Stimulated activated CD4-positive, alpha-beta T cell treated with anti-CD3 and anti-CD28 coated beads, Interleukin-1b, Interleukin-23, amount 100 ng/mL, for 1 hour (primary cell): ENCODE measurements around the gene KRTAP10-10.
"Not testable (repeated sequence)": the region's sequence is repeated elsewhere in the genome, so short reads cannot be mapped to it uniquely, and the experiment has no call there.

Experiments
- DNase-seq, 2 donors: peaks; one replicate each; pipeline ENCODE4 v3.0.0-alpha.2; 2020; ENCODE audit warnings: low read depth in 2 of 2

The KRTAP10-10 gene

GRCh38 chr21:44602463-44602850 is 34.7 kb upstream of the KRTAP10-10 start:
- DNase-seq: no peak

GRCh38 chr21:44603109-44603875 is 33.9 kb upstream of the KRTAP10-10 start:
- no peak for DNase-seq

- no peak for DNase-seq
These were observed 33.2 kb upstream of the KRTAP10-10 start for GRCh38 chr21:44603911-44604310.

DNA sequence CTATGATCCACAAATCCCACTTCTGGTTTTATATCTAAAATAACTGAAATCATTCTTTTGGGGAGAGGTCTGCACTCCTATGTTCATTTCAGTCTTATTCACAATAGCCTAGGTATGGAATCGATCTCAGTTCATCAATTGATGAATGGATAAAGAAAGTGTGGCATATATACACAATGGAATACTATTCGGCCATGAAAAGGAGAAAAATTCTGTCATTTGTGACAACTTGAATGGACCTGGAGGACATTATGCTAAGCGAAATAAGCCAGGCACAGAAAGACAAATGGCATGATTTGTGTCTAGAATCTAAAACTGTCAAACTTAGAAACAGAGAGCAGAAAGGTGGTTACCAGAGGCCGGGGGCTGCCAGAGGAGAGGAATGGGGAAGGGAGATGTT is 30.7 kb upstream of the KRTAP10-10 start:
- no peak for DNase-seq

DNA sequence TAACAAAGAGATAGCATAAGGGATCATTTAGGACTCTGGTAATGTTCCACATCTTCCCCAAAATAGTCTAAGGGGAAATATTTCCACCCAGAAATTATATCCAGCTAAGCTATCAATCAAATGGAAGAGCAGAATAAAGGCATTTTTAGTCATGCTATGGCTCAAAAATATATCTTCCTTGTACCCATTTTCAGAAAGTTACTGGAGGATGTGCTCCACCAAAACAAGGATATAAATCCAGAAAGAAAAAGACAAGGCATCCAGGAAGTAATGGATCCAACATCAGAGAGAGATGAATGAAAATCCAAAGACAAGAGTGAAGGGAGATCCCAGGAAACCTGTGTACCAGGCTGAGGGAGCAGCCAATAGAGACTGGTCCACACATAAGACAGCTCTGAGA is 28.0 kb upstream of the KRTAP10-10 start:
- DNase-seq: no peak

DNA sequence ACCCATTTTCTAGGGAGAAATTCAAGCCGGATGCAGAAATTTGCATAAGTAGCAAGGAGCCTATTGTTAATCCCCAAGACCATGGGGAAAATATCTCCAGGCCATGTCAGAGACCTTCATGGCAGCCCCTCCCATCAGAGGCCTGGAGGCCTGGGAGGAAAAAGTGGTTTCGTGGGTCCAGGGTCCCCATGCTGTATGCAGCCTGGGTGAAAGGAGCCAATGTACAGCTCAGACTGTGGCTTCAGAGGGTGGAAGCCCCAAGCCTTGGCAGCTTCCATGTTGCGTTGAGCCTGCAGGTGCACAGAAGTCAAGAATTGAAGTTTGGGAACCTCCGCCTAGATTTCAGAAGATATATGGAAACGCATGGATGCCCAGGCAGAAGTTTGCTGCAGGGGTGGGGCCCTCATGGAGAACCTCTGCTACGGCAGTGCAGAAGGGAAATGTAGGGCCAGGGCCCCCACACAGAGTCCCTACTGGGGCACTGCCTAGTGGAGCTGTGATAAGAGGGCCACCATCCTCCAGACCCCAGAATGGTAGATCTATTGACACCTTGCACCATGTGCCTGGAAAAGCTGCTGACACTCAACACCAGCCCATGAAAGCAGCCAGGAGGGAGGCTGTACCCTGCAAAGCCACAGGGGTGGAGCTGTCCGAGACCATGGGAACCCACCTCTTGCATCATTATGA is 26.9 kb upstream of the KRTAP10-10 start:
- not testable (repeated sequence) for DNase-seq

DNA sequence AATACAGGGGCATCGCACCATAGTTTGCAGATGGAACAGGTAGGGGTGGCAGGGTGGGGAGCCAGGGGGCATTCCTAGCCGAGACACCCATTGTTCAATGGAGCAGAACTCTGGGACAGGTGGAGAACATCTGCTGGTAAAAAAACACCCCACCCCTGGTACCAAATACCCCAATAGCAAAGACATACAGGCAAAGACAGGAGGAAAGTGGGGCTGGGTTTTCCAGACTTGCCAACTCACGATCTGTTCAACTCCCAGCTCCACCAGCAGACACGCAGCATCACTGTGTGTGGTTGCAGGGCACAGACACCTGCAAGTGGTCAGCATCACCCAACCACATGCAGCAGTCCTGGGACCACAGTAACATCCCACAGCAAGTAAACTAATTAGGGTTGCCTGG is 25.6 kb upstream of the KRTAP10-10 start:
- DNase-seq: no peak

GRCh38 chr21:44612029-44612486 is 25.1 kb upstream of the KRTAP10-10 start, which contains the start of gene KRTAP10-8:
TSS of gene KRTAP10-8 (plus strand) at chr21:44612079. CDS start at chr21:44612101, 22 bp downstream.
- DNase-seq: no peak

DNA sequence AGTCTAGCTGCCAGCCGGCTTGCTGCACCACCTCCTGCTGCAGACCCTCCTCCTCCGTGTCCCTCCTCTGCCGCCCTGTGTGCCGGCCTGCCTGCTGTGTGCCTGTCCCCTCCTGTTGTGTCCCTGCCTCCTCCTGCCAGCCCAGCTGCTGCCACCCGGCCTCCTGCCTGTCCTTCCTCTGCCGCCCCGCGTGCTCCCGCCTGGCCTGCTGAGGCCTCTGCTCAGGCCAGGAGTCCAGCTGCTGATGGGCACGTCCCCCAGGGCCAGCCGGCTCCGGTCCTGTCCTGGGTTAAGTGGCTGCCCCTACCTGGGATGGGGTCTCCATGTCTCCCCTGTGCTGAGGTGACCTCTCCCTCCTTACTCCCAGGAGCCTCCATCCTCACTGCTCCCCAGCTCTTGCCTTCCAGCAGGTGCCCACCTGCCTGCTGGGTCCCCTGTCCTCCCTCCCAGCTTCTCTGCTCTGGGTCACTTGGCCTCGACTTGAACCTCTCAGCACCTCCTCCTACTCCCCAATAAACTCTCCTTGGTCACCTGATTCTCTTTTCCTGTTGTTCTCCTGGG is 24.4 kb upstream of the KRTAP10-10 start:
- DNase-seq: no peak

DNA sequence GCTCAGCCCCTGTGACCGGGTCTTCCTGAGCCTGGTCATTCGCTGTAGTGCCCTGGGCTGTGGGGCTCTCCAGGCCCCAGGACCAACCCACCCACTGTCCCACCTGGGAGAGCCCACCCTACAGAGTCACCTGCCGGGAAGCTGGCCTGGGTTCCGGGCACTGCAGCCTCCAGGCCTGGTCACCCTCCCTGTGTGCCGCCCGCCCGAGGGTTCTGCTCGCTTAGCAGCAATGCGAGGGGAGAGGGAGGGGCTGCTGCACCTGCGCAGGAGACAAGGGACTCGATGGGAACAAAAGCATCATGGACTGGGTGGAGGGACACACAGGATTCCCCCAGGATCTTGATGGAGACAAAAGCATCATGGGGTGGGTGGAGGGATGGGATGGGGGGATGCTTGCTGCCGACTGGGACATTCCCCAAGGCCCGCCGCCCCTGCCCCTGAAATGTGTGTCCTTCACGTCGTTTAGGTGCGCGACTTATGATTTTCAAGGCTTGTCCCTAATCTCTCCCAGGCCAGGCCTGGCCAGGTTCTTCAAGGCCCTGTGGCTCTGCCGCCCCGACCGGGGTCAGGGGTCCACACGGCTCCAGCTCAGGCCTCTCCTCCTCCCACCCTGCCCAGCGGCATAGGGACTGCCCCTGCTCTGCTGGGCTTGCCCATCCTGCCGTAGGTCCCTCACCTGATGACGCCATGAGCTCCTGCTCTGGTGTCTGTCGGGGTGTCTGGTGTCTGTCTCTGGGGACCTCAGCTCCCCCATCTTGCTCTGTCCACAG is 23.6 kb upstream of the KRTAP10-10 start:
- DNase-seq: no peak

- no peak for DNase-seq
These were observed 23.0 kb upstream of the KRTAP10-10 start for GRCh38 chr21:44614161-44614631.

- DNase-seq: no peak
These were observed 22.2 kb upstream of the KRTAP10-10 start for GRCh38 chr21:44614961-44615391.

- no peak for DNase-seq
These were observed 21.7 kb upstream of the KRTAP10-10 start for GRCh38 chr21:44615466-44615865.

DNA sequence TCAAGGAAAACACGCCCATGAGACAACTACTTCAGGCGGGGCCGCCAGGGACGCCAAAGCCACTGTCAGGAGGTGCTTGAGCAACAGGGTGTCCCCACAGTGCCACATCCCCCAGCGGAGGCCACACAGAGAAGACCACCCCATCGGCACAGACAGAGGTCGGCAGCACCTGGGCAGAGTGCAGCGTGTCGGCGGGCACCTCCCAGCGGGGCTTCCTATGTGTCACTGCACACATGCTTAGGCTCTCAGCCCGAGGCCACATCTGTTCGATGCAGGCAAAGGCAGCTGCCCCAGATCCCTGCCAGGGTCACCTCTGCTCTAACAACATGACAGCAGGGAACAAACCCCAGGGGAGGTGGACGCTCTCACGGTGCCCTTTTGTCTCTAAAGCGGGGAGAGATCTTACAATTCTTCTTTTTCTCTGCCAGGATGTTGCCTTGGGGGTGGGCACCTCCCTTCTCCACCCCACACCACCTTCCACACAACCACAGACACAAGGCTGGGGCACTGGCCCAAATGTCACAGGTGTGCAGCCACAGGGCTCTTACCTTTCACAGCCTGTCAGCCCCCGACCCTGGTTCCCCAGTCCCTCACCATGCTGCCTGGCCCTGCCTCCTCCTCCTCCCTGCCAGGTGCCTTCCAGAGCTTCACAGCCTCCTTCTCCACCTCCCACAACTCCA is 21.1 kb upstream of the KRTAP10-10 start:
- DNase-seq: no peak

DNA sequence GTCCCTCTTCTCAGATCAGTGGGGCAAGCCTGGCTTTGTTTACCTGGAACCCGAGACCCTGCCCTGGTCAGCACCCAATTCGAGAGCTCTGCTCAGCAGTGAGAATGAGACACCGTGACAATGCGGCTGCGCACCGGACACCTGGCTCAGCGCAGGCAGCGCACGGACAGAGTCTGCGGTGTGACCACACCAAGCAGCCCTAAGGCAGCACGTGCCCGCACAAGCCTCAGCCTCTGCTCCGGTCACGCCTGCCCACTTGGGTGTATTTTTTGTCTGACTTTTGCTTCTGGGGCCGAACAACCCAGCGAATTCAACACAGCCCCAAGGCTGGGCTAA is 20.6 kb upstream of the KRTAP10-10 start:
- no peak for DNase-seq

GRCh38 chr21:44617071-44617501 is 20.1 kb upstream of the KRTAP10-10 start:
- DNase-seq: no peak

DNA sequence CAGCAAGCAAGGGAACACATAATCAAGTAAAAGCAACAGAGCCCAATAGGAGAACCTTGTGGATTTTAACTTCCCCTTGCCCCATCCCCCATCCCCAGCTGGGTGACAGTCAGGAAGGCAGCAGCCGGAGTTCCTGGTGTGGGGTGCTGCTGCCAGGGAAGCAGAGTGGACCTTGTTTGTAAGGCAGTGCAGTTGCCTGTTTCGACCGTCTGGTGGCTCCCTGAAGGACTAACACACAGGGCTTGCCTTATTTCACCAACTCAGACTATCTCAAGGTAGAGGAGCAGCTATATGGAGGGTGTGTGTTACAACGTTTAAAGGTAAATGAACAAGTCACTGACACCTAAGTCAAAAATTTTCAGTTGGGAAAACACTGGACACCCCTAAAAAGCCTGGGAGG is 18.7 kb upstream of the KRTAP10-10 start:
- no peak for DNase-seq

GRCh38 chr21:44618909-44619308 is 18.2 kb upstream of the KRTAP10-10 start:
- peak in 1 of 2 donors; percentile 29 for DNase-seq

DNA sequence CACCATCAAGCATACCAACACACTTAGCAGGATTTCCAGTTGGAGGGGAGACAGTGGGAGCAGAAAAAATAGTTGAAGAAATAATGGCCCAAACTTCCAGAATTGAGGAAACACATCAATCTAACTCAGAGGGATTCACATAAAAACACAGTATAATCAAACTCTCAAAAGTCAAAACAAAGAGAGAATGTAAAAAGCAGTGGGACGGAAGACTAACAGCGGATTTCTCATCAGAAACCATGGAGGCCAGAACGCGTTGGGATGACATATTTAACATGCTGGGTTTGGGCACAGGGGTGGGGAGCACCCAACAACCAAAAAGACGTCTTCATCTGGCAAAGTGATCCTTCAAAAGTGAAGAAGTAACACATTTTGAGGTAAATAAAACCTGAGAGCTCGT is 17.3 kb upstream of the KRTAP10-10 start:
- DNase-seq: no peak

DNA sequence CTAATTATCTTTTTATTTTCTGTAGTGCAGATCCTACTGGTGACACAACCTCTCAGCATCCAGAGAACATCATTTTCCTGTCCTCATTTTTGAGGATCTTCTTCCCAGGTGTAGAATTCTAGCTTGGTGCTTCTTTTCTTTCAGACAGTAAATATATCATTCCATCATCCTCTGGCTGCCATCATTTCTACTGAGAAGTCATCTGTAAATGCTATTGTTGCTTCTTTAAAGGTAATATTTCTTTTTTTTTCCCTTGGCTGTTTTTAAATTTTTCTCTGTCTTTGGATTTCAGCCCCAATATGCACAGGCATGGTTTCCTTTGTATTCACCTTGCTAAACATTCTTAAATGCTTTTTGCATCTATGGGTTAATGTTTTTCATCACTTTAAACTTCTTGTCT is 13.6 kb upstream of the KRTAP10-10 start:
- no peak for DNase-seq

- DNase-seq: no peak
These were observed 11.4 kb upstream of the KRTAP10-10 start for GRCh38 chr21:44625756-44626155.
